GM21737 (cell line): ENCODE results near the gene AOPEP.

ENCODE experiments used
- ATAC-seq: cut with Tn5 transposase; IDR thresholded peaks from one replicate; pipeline ENCODE4 v1.9.1; 2021; ENCODE audit warnings: mild to moderate bottlenecking, moderate library complexity; ENCODE audit not compliant: unreplicated experiment

Gene AOPEP

GRCh38 chr9:95053611-95054570 lies 327.4 kb downstream of the AOPEP start:
- ATAC-seq: no peak

GRCh38 chr9:95055334-95055850 lies 328.9 kb downstream of the AOPEP start:
- no peak for ATAC-seq

- no peak for ATAC-seq
These were observed 329.5 kb downstream of the AOPEP start for GRCh38 chr9:95055851-95056551.

- no peak for ATAC-seq
These were observed 330.6 kb downstream of the AOPEP start for GRCh38 chr9:95057101-95057500.

- no peak for ATAC-seq
These were observed 331.8 kb downstream of the AOPEP start for GRCh38 chr9:95058121-95058785.

- ATAC-seq: no peak
These were observed 332.4 kb downstream of the AOPEP start for GRCh38 chr9:95058795-95059386.

GRCh38 chr9:95060234-95060633 lies 333.7 kb downstream of the AOPEP start:
- ATAC-seq: no peak

GRCh38 chr9:95060916-95061315 lies 334.4 kb downstream of the AOPEP start:
- ATAC-seq: no peak

- ATAC-seq: no peak
These were observed 335.6 kb downstream of the AOPEP start for GRCh38 chr9:95061916-95062595.

GRCh38 chr9:95062596-95063065 lies 336.1 kb downstream of the AOPEP start:
- ATAC-seq: no peak

GRCh38 chr9:95063300-95063699 lies 336.8 kb downstream of the AOPEP start:
- ATAC-seq: no peak

GRCh38 chr9:95065224-95065623 lies 338.7 kb downstream of the AOPEP start:
- no peak for ATAC-seq

GRCh38 chr9:95067057-95067456 lies 340.6 kb downstream of the AOPEP start:
- ATAC-seq: no peak

- no peak for ATAC-seq
These were observed 341.4 kb downstream of the AOPEP start for GRCh38 chr9:95067897-95068296.

- no peak for ATAC-seq
These were observed 344.1 kb downstream of the AOPEP start for GRCh38 chr9:95070549-95071021.

- no peak for ATAC-seq
These were observed 345.0 kb downstream of the AOPEP start for GRCh38 chr9:95071450-95071849.

GRCh38 chr9:95071925-95072324 lies 345.4 kb downstream of the AOPEP start:
- ATAC-seq: no peak

- ATAC-seq: no peak
These were observed 346.6 kb downstream of the AOPEP start for GRCh38 chr9:95073042-95073607.

- ATAC-seq: no peak
These were observed 347.4 kb downstream of the AOPEP start for GRCh38 chr9:95073918-95074317.

- no peak for ATAC-seq
These were observed 348.1 kb downstream of the AOPEP start for GRCh38 chr9:95074632-95075031.
